MCF 10A (cell line): ENCODE measurements around the gene TBC1D2B. TPM values are rescaled to one million over a fixed set of nuclear protein-coding genes. Genes with fewer than 3 reads are reported as not detected.

Source experiments
- BruUV-seq: library from RNA; stranded (reverse); fragments of 400-500 nt; replicated peaks from 2 replicates; lab custom pipeline; 2021; lab: Mats Ljungman, UMichigan
- CTCF ChIA-PET: fragments of 300-600 bp; sonication (Branson Sonifier 250); formaldehyde crosslinking; extraction: SDS; loops from one replicate; lab custom pipeline; 2021; ENCODE audit warnings: antibody characterized with exemption, inconsistent platforms; lab: Yijun Ruan, JAX
- POLR2A ChIA-PET: fragments of 300-600, 350-650 bp; sonication (Branson Sonifier 250); formaldehyde crosslinking; extraction: SDS; loops from one replicate; lab custom pipeline; 2020; ENCODE audit warnings: antibody characterized with exemption, inconsistent platforms; lab: Yijun Ruan, JAX
- DNase-seq: peaks from one replicate; pipeline ENCODE4 v3.0.0-alpha.2; 2018; ENCODE audit not compliant: unreplicated experiment
- H3K27ac Mint-ChIP-seq: one replicate; pipeline ENCODE4 v1.8.0; 2022; ENCODE audit warnings: mild to moderate bottlenecking, low read depth, mixed read lengths; ENCODE audit not compliant: unreplicated experiment
- H3K27me3 Mint-ChIP-seq: one replicate; pipeline ENCODE4 v1.8.0; 2022; ENCODE audit warnings: mixed read lengths; ENCODE audit not compliant: insufficient read depth, unreplicated experiment
- H3K36me3 Mint-ChIP-seq: one replicate; pipeline ENCODE4 v1.8.0; 2022; ENCODE audit warnings: mild to moderate bottlenecking, moderate library complexity, mixed read lengths; ENCODE audit not compliant: insufficient read depth, unreplicated experiment
- H3K4me1 Mint-ChIP-seq: one replicate; pipeline ENCODE4 v1.8.0; 2022; ENCODE audit warnings: mixed read lengths; ENCODE audit not compliant: insufficient read depth, unreplicated experiment
- H3K4me3 Mint-ChIP-seq: one replicate; pipeline ENCODE4 v1.8.0; 2022; ENCODE audit warnings: mild to moderate bottlenecking, moderate library complexity, mixed read lengths; ENCODE audit not compliant: unreplicated experiment
- H3K9me3 Mint-ChIP-seq: one replicate; pipeline ENCODE4 v1.8.0; 2022; ENCODE audit warnings: mixed read lengths; ENCODE audit not compliant: unreplicated experiment
- intact Hi-C: fragments of 100-400 bp; cut with micrococcal nuclease; formaldehyde crosslinking; loops from 2 replicates; pipeline ENCODE4 v1.14.1; 2022
- total RNA-seq: library from RNA; stranded (reverse); gene quantifications from 2 replicates; pipeline ENCODE4 v1.2.3, GENCODE V29; 2022
- TF ChIP-seq, protein P1 (sequence below): fragments of 200-600 bp; IDR thresholded peaks from one replicate; pipeline ENCODE4 v1.8.0; 2022; ENCODE audit warnings: antibody characterized with exemption, mild to moderate bottlenecking; ENCODE audit not compliant: unreplicated experiment

The TBC1D2B gene
- total RNA-seq, 1 experiment from 2014 or later: 21.2 TPM

DNA sequence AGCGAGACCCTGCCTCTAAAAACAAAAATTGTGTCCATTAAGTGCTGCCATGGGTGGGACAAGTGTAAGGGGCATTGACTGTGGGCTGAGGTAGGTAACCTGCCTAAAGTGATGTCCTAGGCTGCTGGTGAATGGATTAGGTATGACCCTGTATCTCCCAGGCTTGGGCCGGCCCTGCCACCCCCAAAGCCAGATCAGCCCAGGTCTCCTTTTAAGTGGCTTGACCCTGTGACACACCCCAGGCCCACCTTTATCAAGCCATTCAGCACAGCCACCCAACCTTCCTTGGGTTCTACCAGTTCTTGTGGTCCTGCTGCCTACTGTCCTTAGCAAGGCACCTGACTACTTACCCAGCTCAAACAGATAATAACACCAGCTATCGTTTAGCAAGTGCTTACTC is 35.0 kb upstream of the TBC1D2B start:
- Mint-ChIP-seq H3K27ac (no peak overlapping the region), H3K36me3 (no peaks in the 10 kb centered on the region), H3K4me1 (no peaks in the 10 kb centered on the region), H3K27me3 (no peaks in the 10 kb centered on the region), H3K4me3 (no peak overlapping the region), H3K9me3 (no peaks in the 10 kb centered on the region)
- DNase-seq: no peak
- BruUV-seq: no TSS peak
- CTCF ChIA-PET: interaction anchor here (0.6 to 12.7 kb wide), 33 partner anchors 8 to 1064 kb away, joined by 3 to 289 read pairs (median 4); no protein-coding TSS in a partner anchor
- POLR2A ChIA-PET: interaction anchor here (0.7 to 2.1 kb wide), 4 partner anchors 28 to 146 kb away, joined by 3 to 5 read pairs (median 4); no protein-coding TSS in a partner anchor
- intact Hi-C loops: loop anchor here (2.0 kb wide), 1 partner anchor 310 kb away; no protein-coding TSS in a partner anchor
- TF ChIP-seq, protein P1, sequence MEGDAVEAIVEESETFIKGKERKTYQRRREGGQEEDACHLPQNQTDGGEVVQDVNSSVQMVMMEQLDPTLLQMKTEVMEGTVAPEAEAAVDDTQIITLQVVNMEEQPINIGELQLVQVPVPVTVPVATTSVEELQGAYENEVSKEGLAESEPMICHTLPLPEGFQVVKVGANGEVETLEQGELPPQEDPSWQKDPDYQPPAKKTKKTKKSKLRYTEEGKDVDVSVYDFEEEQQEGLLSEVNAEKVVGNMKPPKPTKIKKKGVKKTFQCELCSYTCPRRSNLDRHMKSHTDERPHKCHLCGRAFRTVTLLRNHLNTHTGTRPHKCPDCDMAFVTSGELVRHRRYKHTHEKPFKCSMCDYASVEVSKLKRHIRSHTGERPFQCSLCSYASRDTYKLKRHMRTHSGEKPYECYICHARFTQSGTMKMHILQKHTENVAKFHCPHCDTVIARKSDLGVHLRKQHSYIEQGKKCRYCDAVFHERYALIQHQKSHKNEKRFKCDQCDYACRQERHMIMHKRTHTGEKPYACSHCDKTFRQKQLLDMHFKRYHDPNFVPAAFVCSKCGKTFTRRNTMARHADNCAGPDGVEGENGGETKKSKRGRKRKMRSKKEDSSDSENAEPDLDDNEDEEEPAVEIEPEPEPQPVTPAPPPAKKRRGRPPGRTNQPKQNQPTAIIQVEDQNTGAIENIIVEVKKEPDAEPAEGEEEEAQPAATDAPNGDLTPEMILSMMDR: no peak

DNA sequence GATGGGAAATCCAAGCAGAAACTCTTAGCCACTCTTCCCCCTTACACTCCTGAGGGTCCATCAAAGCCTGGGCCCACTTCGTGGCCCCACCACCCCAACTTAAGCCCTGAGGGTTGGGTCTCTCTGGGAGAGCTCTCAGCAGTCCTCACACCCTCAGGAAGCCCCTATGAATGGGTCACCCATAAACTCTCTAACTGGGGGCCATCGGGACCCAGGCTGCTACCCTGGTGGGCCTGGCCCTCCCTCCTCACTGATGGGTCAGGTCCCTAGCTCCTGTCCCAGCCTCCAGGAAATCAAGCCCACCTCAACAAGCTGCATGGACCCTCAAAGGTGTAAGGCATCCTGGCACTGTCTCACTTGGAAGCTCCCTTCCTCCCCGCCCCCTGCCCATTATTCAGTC is 34.3 kb upstream of the TBC1D2B start:
- BruUV-seq: no TSS peak
- Mint-ChIP-seq H3K27me3 (no peaks in the 10 kb centered on the region), H3K9me3 (no peaks in the 10 kb centered on the region), H3K27ac (no peak overlapping the region), H3K36me3 (no peaks in the 10 kb centered on the region), H3K4me3 (no peak overlapping the region), H3K4me1 (no peaks in the 10 kb centered on the region)
- intact Hi-C loops: loop anchor here (2.0 kb wide), 1 partner anchor 311 kb away; no protein-coding TSS in a partner anchor
- CTCF ChIA-PET: interaction anchor here (0.6 to 12.7 kb wide), 17 partner anchors 10 to 311 kb away, joined by 3 to 289 read pairs (median 5); no protein-coding TSS in a partner anchor
- POLR2A ChIA-PET: interaction anchor here (0.7 to 2.1 kb wide), 4 partner anchors 29 to 146 kb away, joined by 3 to 5 read pairs (median 4); no protein-coding TSS in a partner anchor
- DNase-seq: no peak
- TF ChIP-seq, protein P1: no peak

DNA sequence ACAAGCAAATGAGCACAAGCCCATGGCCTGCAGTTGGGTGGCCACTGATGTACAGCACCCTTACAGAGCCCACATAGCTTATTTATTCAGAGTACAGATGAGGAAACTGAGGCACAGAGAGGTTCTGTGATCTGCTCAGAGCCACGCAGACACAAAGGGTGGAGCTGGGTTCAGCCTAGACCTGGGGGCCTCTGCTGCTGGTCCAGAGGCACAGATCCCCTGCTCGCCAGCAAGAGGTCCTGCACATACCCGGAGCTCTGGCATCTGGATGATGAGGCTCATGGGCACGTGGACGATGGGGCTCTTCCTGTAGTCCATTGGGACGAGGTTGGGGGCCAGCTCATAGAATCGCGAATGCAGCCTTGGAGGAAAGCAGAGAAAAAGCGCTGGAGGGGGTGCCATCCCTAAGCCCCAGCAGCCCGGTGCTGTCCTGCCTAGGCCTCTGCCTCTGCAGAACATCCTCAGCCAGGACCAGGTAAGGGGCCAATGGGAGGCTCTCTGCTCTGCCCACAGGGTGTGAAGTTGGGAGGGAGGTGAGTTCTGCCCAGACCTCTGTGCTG is 33.5 kb upstream of the TBC1D2B start:
- H3K27ac Mint-ChIP-seq: no peak overlapping the region
- POLR2A ChIA-PET: interaction anchor here (0.5 to 1.5 kb wide), 2 partner anchors 39 to 115 kb away, joined by 3 read pairs; no protein-coding TSS in a partner anchor

DNA sequence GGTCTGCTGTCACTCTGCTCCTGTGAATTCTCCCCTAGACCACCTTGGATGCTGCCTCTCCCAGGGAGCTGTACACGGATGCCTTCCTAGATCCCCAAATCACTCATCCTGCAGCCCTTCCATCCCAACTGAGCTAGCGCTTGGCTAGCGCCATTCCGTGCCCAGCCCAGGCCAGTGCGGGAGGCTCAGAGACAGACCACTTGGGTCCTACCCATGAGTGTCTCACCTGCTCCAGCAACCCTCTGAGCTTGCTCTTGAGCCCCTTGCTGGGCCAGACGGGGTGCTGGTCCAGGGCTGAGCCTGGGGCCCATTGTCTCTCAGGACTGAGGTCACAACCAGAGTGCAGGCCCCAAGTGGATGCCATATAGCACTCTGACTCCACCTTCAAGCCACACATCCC is 32.6 kb upstream of the TBC1D2B start:
- TF ChIP-seq, protein P1: no peak
- Mint-ChIP-seq H3K27me3 (no peaks in the 10 kb centered on the region), H3K36me3 (no peaks in the 10 kb centered on the region), H3K4me3 (no peak overlapping the region), H3K9me3 (no peaks in the 10 kb centered on the region), H3K27ac (no peak overlapping the region), H3K4me1 (no peaks in the 10 kb centered on the region)
- no peak for DNase-seq
- no TSS peak for BruUV-seq
- intact Hi-C loops: no loop called here
- CTCF ChIA-PET: interaction anchor here (0.7 to 12.7 kb wide), 16 partner anchors 9 to 314 kb away, joined by 3 to 289 read pairs (median 4); no protein-coding TSS in a partner anchor
- POLR2A ChIA-PET: no interaction called here

More for the DNA sequence above, 33.5 kb upstream of the TBC1D2B start:
- H3K4me3 Mint-ChIP-seq: no peak overlapping the region
- no TSS peak for BruUV-seq
- no peaks in the 10 kb centered on the region for H3K9me3 Mint-ChIP-seq
- TF ChIP-seq, protein P1: no peak
- CTCF ChIA-PET: interaction anchor here (0.6 to 12.7 kb wide), 8 partner anchors 10 to 153 kb away, joined by 3 to 289 read pairs (median 4); no protein-coding TSS in a partner anchor
- H3K36me3 Mint-ChIP-seq: no peaks in the 10 kb centered on the region
- DNase-seq: no peak
- H3K27me3 Mint-ChIP-seq: no peaks in the 10 kb centered on the region
- intact Hi-C loops: no loop called here
- no peaks in the 10 kb centered on the region for H3K4me1 Mint-ChIP-seq
